H1 (cell line): Measurements from ENCODE around the gene SGSH. TPM values are rescaled to one million over a fixed set of nuclear protein-coding genes. Genes with fewer than 3 reads are reported as not detected.
A peak's percentile ranks its signal among the peaks of the same experiment; 100 is the strongest.

ENCODE experiments used
- CTCF ChIA-PET: fragments of 300-600 bp; sonication (Branson Sonifier 250); formaldehyde crosslinking; loops from one replicate; lab custom pipeline; 2021; ENCODE audit not compliant: partially characterized antibody; lab: Charles Lee
- POLR2A ChIA-PET: fragments of 300-600 bp; sonication (Branson Sonifier 250); formaldehyde crosslinking; loops from one replicate; lab custom pipeline; 2021; ENCODE audit warnings: inconsistent platforms; ENCODE audit not compliant: partially characterized antibody; lab: Charles Lee
- DNase-seq, 2 experiments: peaks; one replicate each; pipeline versions ENCODE4 v3.0.0 to v3.0.0-alpha.2; 2010 to 2022; ENCODE audit warnings: low spot score in 2 of 2, low read depth in 1 of 2, mixed read lengths in 1 of 2
- FAIRE-seq: peaks from 2 replicates; lab custom pipeline; 2011; peaks lifted over from hg19 to GRCh38; lab: Jason Lieb, UNC
- H2AFZ ChIP-seq: 2 replicates; pipeline ENCODE4 v1.8.1; 2012; ENCODE audit warnings: low read length, inconsistent platforms
- H2AK5ac ChIP-seq: 2 replicates; pipeline ENCODE4 v1.6.1; 2013; ENCODE audit warnings: low read depth, low read length
- H2BK120ac ChIP-seq: replicated peaks from 2 replicates; pipeline ENCODE3; 2013; ENCODE audit warnings: low read depth, low read length, inconsistent platforms
- H2BK12ac ChIP-seq: 2 replicates; pipeline ENCODE4 v1.6.1; 2013; ENCODE audit warnings: low read depth, low read length
- H2BK15ac ChIP-seq: 2 replicates; pipeline ENCODE4 v1.6.1; 2013; ENCODE audit warnings: low read length
- H2BK20ac ChIP-seq: 2 replicates; pipeline ENCODE4 v1.6.1; 2013; ENCODE audit warnings: low read length
- H2BK5ac ChIP-seq: 2 replicates; pipeline ENCODE4 v1.6.1; 2013; ENCODE audit warnings: low read depth, low read length
- H3K14ac ChIP-seq: 2 replicates; pipeline ENCODE4 v1.6.1; 2013; ENCODE audit warnings: inconsistent platforms; ENCODE audit not compliant: insufficient read length
- H3K18ac ChIP-seq: 2 replicates; pipeline ENCODE4 v1.6.1; 2013; ENCODE audit warnings: low read length; ENCODE audit errors: extremely low read depth
- H3K23ac ChIP-seq: 2 replicates; pipeline ENCODE4 v1.6.1; 2013; ENCODE audit warnings: inconsistent platforms; ENCODE audit not compliant: insufficient read length
- H3K23me2 ChIP-seq: 2 replicates; pipeline ENCODE4 v1.6.1; 2013; ENCODE audit warnings: low read depth, low read length
- H3K27ac ChIP-seq: 2 replicates; pipeline ENCODE4 v1.6.1; 2011; ENCODE audit warnings: low read depth, low read length, inconsistent platforms
- H3K27me3 ChIP-seq, 4 experiments: replicated peaks in 1 of 4; 1 replicate in 1 of 4; 2 replicates in 3 of 4; pipeline versions ENCODE4 v1.6.1 to v1.8.1; 2011 to 2013; ENCODE audit warnings: low read length in 3 of 4, mild to moderate bottlenecking in 3 of 4, inconsistent platforms in 2 of 4, mixed read lengths in 2 of 4, moderate library complexity in 1 of 4; ENCODE audit not compliant: control insufficient read depth in 3 of 4, insufficient read depth in 3 of 4; ENCODE audit errors: extremely low read depth in 1 of 4
- H3K36me3 ChIP-seq, 4 experiments: 2 replicates each; pipeline versions ENCODE4 v1.6.1 to v1.8.1; 2011 to 2013; ENCODE audit warnings: mild to moderate bottlenecking in 4 of 4, low read length in 3 of 4, moderate library complexity in 2 of 4, control low read depth in 1 of 4, inconsistent platforms in 1 of 4; ENCODE audit not compliant: insufficient read depth in 4 of 4, control insufficient read depth in 2 of 4
- H3K4ac ChIP-seq: replicated peaks from 2 replicates; pipeline ENCODE3; 2013; ENCODE audit warnings: low read length, low read depth, mixed read lengths, inconsistent platforms; ENCODE audit not compliant: insufficient read length
- H3K4me1 ChIP-seq, 4 experiments: replicated peaks in 1 of 4; 1 replicate in 1 of 4; 2 replicates in 3 of 4; pipeline versions ENCODE4 v1.6.1 to v1.8.1; 2011 to 2013; ENCODE audit warnings: low read length in 3 of 4, inconsistent platforms in 2 of 4, mixed read lengths in 1 of 4; ENCODE audit not compliant: insufficient read depth in 4 of 4, control insufficient read depth in 3 of 4
- H3K4me2 ChIP-seq, 2 experiments: 2 replicates each; pipeline versions ENCODE4 v1.6.1 to v1.8.1; 2011 to 2013; ENCODE audit warnings: low read depth in 2 of 2, low read length in 2 of 2, control low read depth in 1 of 2, inconsistent platforms in 1 of 2, mild to moderate bottlenecking in 1 of 2; ENCODE audit not compliant: insufficient read depth in 1 of 2
- H3K4me3 ChIP-seq, 4 experiments: fragments of 200-600, 300-600 bp in 1 of 4; sonication (generic), shearing (Covaris generic), sonication (Bioruptor Twin) in 1 of 4; 2 replicates each; pipeline versions ENCODE4 v1.5.1 to v1.8.1; 2011 to 2016; ENCODE audit warnings: low read length in 4 of 4, low read depth in 3 of 4, control low read depth in 2 of 4, inconsistent platforms in 2 of 4, mild to moderate bottlenecking in 2 of 4, mixed read lengths in 1 of 4, moderate library complexity in 1 of 4; ENCODE audit not compliant: insufficient read depth in 2 of 4; ENCODE audit errors: extremely low read depth in 1 of 4
- H3K56ac ChIP-seq: replicated peaks from 2 replicates; pipeline ENCODE3; 2013; ENCODE audit warnings: low read depth, mild to moderate bottlenecking, mixed read lengths, low read length, inconsistent platforms; ENCODE audit not compliant: insufficient read length
- H3K79me1 ChIP-seq: 2 replicates; pipeline ENCODE4 v1.6.1; 2013; ENCODE audit warnings: low read depth, low read length, control low read depth
- H3K79me2 ChIP-seq, 2 experiments: 2 replicates each; pipeline versions ENCODE4 v1.6.1 to v1.8.1; 2012 to 2013; ENCODE audit warnings: low read length in 2 of 2, mild to moderate bottlenecking in 2 of 2, inconsistent platforms in 1 of 2; ENCODE audit not compliant: insufficient read depth in 2 of 2, control insufficient read depth in 1 of 2
- H3K9ac ChIP-seq, 4 experiments: replicated peaks in 1 of 4; 1 replicate in 1 of 4; 2 replicates in 3 of 4; pipeline versions ENCODE4 v1.6.1 to v1.8.1; 2011 to 2013; ENCODE audit warnings: low read depth in 3 of 4, low read length in 3 of 4, control low read depth in 2 of 4, mild to moderate bottlenecking in 2 of 4, moderate library complexity in 2 of 4, inconsistent platforms in 1 of 4; ENCODE audit errors: extremely low read depth in 1 of 4
- H3K9me3 ChIP-seq, 2 experiments: 2 replicates each; pipeline versions ENCODE4 v1.6.1 to v1.8.1; 2012 to 2013; ENCODE audit warnings: mild to moderate bottlenecking in 2 of 2, moderate library complexity in 2 of 2, control low read depth in 1 of 2, inconsistent platforms in 1 of 2, low read depth in 1 of 2, low read length in 1 of 2, mixed read lengths in 1 of 2; ENCODE audit not compliant: insufficient read depth in 2 of 2
- H4K20me1 ChIP-seq, 2 experiments: replicated peaks in 1 of 2; 2 replicates each; pipeline versions ENCODE3 to v1.8.1; 2011 to 2013; ENCODE audit warnings: inconsistent platforms in 2 of 2, low read length in 2 of 2, mild to moderate bottlenecking in 1 of 2; ENCODE audit not compliant: insufficient read depth in 2 of 2, control insufficient read depth in 1 of 2
- H4K5ac ChIP-seq: 2 replicates; pipeline ENCODE4 v1.6.1; 2013; ENCODE audit warnings: low read length, low read depth, mixed read lengths, inconsistent platforms; ENCODE audit not compliant: insufficient read length
- H4K8ac ChIP-seq: 2 replicates; pipeline ENCODE4 v1.8.0; 2013; ENCODE audit warnings: mild to moderate bottlenecking, moderate library complexity, low read length, inconsistent platforms; ENCODE audit not compliant: insufficient read depth; ENCODE audit errors: extremely low read depth
- H4K91ac ChIP-seq: replicated peaks from 2 replicates; pipeline ENCODE3; 2013; ENCODE audit warnings: low read length, mixed read lengths, inconsistent platforms; ENCODE audit not compliant: insufficient read length
- BRCA1 ChIP-seq: IDR thresholded peaks from 2 replicates; pipeline ENCODE4 v1.6.1; 2012; ENCODE audit warnings: low read depth, low read length, improper control_type of control experiment
- KDM5A ChIP-seq: fragments of 200-600 bp; IDR thresholded peaks from 2 replicates; pipeline ENCODE4 v1.7.1; 2012; ENCODE audit warnings: mild to moderate bottlenecking, low read length, inconsistent platforms, mixed read lengths
- MAX ChIP-seq: IDR thresholded peaks from 2 replicates; pipeline ENCODE4 v1.6.1; 2012; ENCODE audit warnings: inconsistent platforms
- SIX5 ChIP-seq: IDR thresholded peaks from 2 replicates; pipeline ENCODE4 v1.6.1; 2011; ENCODE audit warnings: mild to moderate bottlenecking, low read depth, low read length
- SP2 ChIP-seq: IDR thresholded peaks from 2 replicates; pipeline ENCODE4 v1.6.1; 2012; ENCODE audit warnings: mild to moderate bottlenecking, low read length, inconsistent platforms
- WGBS, 2 experiments: shearing (Covaris generic) in 1 of 2; methylation state at CpG; one replicate each; pipeline versions ENCODE4 v1.1.6 to v1.1.7; 2013 to 2015; ENCODE audit warnings: low lambda C conversion rate in 2 of 2, mixed read lengths in 2 of 2, inconsistent platforms in 1 of 2, low coverage in 1 of 2, missing lambda C conversion rate in 1 of 2; ENCODE audit not compliant: insufficient replicate concordance in 2 of 2, insufficient coverage in 1 of 2, insufficient read length in 1 of 2; ENCODE audit errors: extremely low coverage in 1 of 2, missing lambda C conversion rate in 1 of 2; 5-methylcytosine and 5-hydroxymethylcytosine counted together
- polyA plus RNA-seq, 7 experiments: library from polyadenylated mRNA; depleted of rRNA in 3 of 7; stranded (reverse) in 5 of 7; unstranded in 2 of 7; fragments of >200 nt in 5 of 7; fragments of 200-250 nt in 2 of 7; gene quantifications; 1 replicate in 5 of 7; 2 replicates in 1 of 7; 4 replicates in 1 of 7; pipeline versions ENCODE4 v1.2.1 to v1.2.3, GENCODE V29; 2011 to 2013; ENCODE audit warnings: missing spikeins in 2 of 7, mixed read lengths in 2 of 7
- total RNA-seq: library from RNA; stranded (reverse); fragmentation: NEBNext Ultra II Directional; extraction: Animal tissue kit (Norgen Biotek cat#: 25700); gene quantifications from 2 replicates; pipeline ENCODE4 v1.2.1, GENCODE V29; 2021

Gene SGSH
- total and polyA plus RNA-seq, 2 of the 8 experiments (the other 6 are each of a cell fraction or from before 2014, with no cell fraction given): 18.0 to 19.6 TPM

GRCh38 chr17:80180192-80180591 is 39.9 kb downstream of the SGSH start:
- Histone ChIP-seq H2BK12ac (no peak overlapping the region), H4K20me1 (no peaks in the 10 kb centered on the region), H2BK20ac (no peak overlapping the region), H2AK5ac (no peak overlapping the region), H3K23ac (no peak overlapping the region), H4K91ac (no peak overlapping the region), H3K9me3 (no peaks in the 10 kb centered on the region), H3K56ac (no peak overlapping the region), H3K36me3 (no peaks in the 10 kb centered on the region), H3K23me2 (no peaks in the 10 kb centered on the region), H3K4me1 (peaks cover 0 to 3% (median under 1%) of the 10 kb centered on the region in 4 experiments; a peak in 2 of 7 replicates), H3K27ac (no peak overlapping the region), H2BK120ac (no peak overlapping the region), H4K5ac (no peak overlapping the region), H3K4me3 (no peak overlapping the region), H3K27me3 (no peaks in the 10 kb centered on the region), H2BK5ac (no peak overlapping the region), H3K4ac (no peak overlapping the region), H4K8ac (peak overlapping the region; percentile 65; the same call in 1 of the 2 replicates), H3K9ac (no peak overlapping the region), H2AFZ (no peak overlapping the region), H2BK15ac (no peak overlapping the region), H3K4me2 (no peak overlapping the region), H3K18ac (no peak overlapping the region), H3K14ac (no peak overlapping the region), H3K79me1 (no peaks in the 10 kb centered on the region; the same call in 1 of the 2 replicates), H3K79me2 (no peaks in the 10 kb centered on the region)
- no peak for TF ChIP-seq SP2
- TF ChIP-seq BRCA1: no peak
- TF ChIP-seq SIX5: no peak
- TF ChIP-seq MAX: no peak
- no peak for TF ChIP-seq KDM5A
- CTCF ChIA-PET: interaction anchor here (0.9 to 8.9 kb wide), 5 partner anchors 12 to 72 kb away, joined by 3 to 73 read pairs (median 4); no protein-coding TSS in a partner anchor
- 93% methylated on average over 14 of the region's 14 CpGs; no CpG with 5 or more reads in 1 of the 2 experiments for WGBS, 2 experiments
- FAIRE-seq (no peak), DNase-seq (no peak)
- POLR2A ChIA-PET: interaction anchor here (1.1 kb wide), 1 partner anchor 8 kb away, joined by 3 read pairs; no protein-coding TSS in a partner anchor
